GM18511 (cell line): ENCODE measurements around the gene PRKCB.
"Not testable (repeated sequence)": the region's sequence is repeated elsewhere in the genome, so short reads cannot be mapped to it uniquely, and the experiment has no call there.

Experiments used
- ATAC-seq: cut with Tn5 transposase; IDR thresholded peaks from one replicate; pipeline ENCODE4 v1.9.1; 2021; ENCODE audit warnings: mild to moderate bottlenecking, moderate library complexity; ENCODE audit not compliant: unreplicated experiment

The PRKCB gene

DNA sequence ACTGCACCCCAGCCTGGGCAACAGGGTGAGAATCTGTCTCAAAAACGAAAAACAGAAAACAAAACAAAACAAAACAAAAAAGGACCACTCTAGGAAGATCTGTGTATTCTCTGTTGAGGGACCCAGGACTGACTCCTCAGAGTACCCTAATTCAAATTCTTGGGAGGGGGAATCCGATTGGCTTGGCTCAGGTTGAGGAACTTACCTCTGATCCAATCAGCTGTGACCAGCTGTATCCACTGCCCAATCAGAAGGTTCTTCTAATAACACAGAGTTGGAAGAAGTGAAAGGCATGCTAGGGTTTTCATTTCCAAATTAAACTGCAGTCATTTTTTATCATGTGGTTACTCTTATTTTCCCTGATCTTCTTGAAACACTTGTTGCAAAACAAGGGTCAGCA, 314.5 kb downstream of the PRKCB start:
- ATAC-seq: no peak

DNA sequence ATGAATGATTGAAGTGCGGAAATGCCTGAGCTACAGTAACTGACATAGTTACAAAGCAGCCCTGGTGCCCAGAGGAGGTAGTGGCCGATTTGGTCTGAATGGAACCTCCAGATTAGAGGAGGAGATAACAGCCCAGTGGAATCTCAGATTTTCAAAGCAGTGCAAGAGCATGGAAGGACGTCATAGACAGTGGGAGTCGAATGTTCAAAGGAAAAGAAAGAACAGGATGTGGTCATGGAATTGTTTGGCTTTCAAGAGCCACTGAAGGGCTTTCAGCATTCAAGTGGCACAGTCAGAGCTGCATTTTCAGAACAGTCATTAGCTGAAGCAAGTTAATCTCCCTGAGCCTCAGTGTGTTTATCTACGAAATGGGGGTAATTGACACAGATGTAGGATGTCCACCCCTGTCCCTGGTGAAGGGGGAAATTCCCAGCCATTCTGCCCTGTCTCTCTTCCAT, 315.7 kb downstream of the PRKCB start:
- ATAC-seq: no peak

DNA sequence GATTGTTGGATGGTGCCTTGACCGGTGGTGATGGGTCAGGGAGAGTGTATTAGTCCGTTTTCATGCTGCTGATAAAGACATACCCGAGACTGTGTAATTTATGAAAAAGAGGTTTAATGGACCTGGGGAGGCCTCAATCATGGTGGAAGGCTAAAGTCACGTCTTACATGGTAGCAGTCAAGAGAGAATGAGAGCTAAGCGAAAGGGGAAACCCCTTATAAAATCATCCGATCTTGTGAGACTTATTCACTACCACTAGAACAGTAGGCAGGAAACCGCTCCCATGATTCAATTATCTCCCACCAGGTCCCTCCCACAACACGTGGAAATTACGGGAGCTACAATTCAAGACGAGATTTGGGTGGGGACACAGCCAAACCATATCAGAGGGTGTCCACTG, 316.3 kb downstream of the PRKCB start:
- ATAC-seq: not testable (repeated sequence)

DNA sequence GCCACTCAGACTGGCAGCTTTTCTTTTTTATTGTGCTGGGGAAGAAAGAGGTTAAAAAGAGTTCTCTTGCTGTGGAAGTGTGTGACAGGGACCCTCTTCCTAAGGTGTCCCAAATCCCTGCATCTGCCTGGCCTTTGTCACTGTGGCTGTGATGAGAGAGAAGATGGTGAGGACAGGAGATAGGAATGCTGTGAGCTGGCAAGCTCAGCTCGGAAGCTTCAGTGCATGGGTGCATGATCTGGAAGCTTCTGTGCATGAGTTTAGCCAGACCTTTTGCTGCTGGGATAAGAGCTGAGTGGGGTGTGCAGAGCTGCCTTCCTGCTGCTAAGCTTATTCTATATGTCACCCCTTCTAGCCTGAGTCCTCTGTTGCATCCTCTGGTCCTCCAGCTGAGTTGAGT, 317.0 kb downstream of the PRKCB start:
- ATAC-seq: no peak

DNA sequence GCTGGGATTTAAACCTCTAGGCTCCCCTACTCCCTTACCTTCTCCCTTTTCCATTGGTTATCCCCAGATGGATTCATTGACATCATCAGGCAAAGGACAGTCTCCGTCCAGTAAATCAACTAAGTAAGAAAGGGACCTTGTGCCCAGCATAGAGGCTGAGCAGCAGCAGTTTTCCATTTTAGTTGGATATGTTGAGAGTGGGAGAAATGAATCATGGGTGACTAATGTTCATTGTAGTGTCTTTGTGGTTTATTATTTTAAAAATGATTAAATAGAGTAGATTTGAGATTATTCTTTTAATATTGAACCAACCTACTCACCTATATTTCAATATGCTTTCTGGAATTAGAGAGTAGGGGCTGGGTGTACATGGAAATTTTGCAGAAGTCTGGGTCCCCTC, 321.0 kb downstream of the PRKCB start:
- ATAC-seq: no peak

DNA sequence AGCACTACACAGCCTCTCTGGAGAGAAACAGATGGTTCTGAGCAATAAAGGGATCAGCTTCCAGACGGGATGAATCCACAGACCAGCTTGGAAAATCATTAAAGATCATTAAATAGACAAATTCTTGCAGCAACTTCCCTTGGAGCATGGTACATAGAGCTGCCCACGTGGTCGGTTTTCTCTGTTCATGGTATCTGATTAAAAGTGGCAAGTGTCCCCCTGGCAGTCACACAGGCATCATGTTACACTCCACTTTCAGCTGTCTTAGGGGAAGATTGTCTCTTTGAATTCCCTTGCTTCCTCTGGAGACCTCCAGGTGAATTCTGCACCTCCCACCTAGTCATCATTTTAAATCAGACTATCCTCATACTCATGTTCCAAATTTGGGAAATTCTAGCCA, 328.2 kb downstream of the PRKCB start:
- no peak for ATAC-seq

DNA sequence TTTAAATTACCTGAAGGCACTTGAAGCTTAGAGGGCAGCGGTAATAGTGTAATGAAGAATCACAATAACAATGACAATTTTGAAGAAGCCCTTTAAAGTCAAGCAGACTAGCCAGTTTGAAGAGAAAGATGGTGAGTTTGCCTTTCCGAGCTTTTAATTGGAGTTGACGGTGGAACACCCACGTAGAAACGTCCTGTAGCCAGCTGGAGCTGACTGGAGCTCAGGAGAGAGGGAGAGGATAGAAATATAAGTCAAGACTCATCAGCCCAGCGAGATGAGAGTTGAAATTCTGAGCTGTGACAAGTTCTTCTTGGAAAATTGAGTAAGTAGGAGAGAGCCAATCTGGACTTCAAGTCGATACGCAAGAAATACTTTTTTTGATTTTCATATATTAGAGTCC, 328.6 kb downstream of the PRKCB start:
- ATAC-seq: no peak

DNA sequence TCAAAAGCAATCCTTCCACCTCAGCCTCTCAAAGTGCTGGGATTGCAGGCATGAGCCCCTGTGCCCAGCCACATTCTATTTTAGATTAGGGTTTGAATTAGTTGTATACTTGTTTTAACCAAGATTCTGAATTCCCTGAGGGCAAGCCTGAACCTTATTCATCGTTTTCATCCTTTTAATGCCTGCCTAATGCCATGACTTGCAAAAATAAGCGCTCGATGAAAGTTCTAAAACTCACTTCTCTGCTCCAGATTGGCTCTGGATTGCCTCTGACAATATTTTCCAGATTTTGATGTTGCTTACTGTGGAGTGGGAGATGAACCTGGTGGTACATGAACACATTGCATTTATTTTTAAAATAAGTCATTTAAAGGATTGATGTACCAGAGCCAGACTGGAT, 329.5 kb downstream of the PRKCB start:
- ATAC-seq: no peak

DNA sequence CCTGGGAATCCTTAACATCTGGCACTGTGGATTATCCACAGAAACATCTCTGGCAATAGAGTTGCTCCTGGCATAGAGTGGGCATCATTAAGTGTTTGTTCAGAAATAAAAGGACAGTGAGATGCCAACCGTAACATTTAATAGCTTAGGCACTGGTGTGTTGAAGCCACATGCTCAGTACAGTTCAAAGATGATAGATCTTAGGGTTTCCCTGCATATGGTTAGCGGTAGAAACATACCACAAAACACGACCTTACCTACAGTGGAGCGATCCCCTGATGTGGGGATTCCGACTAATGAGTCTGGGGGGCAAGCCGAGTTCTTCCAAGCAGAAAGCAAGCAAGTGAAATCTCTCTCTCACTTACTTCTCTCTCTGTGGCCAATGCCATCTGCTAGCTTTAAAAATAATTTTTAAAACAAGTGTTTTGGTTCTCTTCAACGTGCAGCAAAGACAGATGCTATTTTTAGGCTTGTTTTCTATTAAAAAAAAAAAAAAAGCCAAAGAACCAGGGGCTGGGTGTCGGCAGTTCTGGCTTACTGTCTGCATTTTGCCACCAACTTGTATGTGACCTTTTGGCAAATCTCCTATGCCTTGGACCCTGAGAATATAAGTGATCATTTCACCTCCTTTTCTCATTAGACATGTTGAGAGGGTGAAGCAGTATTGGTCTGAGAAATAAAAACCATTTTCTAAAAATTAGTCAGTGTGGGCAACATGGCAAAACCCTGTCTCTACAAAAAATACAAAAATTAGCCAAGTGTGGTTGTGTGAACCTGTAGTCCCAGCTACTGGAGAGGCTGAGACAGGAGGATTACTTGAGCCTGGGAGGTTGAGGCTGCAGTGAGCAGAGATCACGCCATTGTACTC, 331.1 kb downstream of the PRKCB start:
- ATAC-seq: no peak

DNA sequence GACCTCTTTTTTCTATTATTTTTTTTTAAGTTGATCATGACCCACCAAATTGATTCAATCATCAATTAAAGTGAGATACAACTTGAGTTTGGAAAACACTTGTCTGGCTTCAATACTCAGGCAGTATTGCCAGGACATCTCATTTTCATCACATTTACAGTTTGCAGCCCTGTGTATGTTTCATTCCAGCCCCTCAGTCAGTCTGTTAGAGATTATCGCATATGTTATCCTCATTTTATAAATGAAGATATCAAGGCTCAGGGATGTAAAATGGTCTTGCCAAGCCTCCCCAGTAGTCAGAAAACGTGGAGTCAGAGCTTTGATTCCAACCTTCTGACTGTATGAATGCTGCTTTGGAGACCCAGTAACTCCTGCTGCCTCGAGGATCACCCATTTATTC, 333.1 kb downstream of the PRKCB start:
- ATAC-seq: no peak

DNA sequence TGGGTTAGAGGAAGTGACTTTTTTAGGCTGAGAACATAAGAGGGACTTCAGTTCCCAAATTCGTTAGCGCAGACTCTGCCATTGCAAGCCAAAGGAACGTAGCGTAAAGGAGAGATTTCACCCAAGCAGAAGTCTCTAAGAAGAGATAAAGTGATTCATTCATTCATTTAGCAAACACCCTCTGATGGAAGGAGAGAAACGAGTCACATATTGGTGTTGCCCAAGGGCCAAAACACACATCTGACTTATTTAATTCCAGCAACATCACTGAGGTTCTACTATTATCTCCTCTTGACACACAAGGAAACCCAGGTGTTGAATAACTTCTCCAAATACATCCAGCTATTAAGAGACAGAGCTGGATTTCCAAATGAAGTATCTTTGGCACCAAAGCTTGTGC, 334.6 kb downstream of the PRKCB start:
- no peak for ATAC-seq

DNA sequence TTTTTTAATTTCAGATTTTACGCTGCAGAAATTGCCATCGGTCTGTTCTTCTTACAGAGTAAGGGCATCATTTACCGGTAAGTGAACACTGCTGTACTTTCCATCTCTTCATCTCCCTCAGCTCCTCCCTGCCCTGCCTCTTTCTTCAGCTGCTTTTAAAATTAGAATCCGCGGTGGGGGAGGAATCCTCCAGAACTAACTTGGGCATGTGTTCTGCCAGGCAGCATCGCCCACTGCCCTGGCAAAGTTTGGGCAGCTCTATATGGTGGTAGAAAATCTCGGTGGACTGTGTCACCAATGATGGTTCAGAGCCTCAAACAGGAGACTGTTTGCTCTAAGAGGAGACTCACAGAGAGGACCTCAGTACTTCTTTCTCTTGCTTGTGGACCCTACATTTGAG, 338.7 kb downstream of the PRKCB start:
- no peak for ATAC-seq

DNA sequence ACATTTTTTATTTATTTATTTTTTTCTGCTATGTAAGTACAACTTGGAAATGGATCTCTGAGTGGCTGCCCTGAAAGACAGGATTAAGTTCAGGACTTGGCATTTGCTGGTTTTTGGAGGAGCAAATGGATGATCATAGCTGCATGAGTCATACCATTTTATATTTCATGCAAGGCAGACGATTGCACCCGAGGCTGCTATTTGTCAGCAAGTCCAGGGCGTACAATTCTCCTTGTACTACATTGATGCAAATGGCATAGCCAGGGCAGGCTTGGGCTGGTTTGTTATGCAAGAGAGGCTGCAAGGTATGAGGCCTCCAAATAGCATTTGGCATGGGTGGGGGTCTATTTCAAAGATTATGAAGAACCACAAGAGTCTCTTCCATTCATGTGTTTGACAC, 339.2 kb downstream of the PRKCB start:
- ATAC-seq: no peak

DNA sequence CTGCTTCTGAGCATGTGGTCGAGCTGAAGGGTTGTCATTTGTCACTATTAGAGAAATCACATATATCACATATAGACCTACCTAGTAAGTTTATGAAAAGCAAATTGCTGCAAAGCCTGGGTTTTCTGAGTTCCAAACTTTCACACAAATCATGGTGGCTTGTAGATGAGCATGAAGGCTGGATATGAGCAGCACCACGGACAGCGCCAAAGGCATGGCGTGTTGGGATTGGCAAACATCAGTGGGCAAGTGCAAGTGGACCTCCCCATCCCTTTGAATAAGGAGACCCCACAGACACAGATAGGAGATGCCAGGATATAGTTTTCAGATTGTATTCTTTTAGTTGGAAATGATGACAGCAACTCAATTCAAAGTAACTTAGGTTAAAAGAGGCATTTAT, 342.7 kb downstream of the PRKCB start:
- ATAC-seq: no peak

DNA sequence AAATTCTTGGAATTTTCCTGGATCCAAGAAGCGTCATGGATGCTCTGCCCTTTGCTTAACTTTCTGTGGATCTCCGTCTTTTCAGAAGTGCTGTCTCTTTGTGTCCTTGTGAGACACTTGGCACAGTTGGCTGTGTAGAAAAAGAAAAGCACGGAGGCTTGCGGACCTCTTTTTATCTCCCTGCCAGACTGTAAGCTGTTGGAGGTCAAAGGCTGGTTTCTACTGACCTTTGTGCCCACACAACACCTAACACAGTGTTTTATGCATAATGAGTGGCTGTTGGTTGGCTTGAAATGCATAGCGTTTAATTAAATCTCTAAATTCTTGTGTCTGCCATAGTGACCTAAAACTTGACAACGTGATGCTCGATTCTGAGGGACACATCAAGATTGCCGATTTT, 344.7 kb downstream of the PRKCB start:
- ATAC-seq: no peak

DNA sequence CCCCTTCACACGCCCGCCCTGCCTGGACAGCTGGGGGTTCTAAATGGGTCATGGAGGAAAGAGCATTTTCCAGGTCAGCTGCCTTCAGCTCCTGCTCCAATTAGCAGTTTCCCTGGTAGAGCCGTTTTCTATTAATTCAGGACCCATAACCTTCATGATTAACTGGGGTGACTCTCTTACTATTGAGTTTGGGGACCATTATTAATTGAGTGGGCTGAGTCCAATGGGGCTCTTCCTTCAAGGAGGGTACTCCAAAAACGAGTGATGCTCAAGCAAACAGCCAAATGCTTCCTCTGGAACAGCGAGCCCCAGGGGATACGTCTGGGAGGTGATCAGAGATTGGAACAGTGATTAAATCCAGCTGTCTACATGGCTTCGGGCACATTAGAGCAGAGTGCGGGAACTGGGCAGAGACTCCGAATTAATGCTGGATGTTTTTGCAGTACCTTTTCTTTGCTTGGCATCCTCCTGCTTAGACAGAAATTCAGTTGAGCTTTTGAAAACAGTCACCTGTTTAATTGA, 352.3 kb downstream of the PRKCB start:
- ATAC-seq: no peak

DNA sequence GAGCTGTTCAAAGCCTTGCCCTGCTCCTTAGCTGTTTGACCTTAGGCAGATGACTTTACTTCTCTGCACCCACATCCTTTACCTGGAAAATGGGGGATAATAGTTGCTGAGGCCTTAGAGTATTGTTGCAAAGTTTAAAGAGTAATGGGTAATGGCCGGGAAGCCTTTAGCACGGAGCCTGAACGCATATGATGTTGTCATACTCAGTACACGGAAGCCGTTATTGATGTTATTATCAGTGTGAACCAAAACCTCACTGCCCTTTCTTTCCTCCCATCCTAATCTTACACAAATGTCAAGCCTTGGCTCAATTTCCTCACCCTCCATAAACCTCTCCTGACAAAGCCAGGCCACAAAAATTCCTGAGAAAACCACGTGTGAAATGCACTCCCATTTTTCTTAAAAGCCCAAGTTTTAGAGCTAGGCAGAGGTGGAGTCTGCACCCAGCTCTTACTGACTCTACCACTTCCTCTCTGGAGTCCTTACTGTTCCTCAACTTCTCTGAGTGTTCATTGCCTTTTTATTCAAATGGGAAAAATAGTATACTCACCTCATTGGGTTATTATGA, 353.1 kb downstream of the PRKCB start:
- ATAC-seq: no peak

DNA sequence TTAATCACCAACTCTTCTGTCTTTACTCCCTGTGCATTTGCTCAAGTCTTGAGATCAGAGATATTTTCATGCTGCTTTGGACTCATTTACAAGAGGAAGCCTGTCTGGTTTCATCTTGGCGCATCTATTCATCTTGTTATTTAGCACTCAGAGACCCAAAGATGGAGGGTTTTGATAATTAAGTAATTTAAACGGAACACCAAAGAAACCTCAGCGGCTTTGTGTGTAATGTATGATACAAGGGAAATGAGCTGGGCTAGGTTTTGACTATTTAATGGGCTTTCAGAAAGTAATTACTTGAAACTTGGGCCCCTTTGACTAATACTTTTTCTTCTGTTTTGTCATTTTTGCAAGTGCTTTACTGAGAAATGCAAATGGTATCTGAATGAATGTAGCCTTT, 354.2 kb downstream of the PRKCB start:
- ATAC-seq: no peak

DNA sequence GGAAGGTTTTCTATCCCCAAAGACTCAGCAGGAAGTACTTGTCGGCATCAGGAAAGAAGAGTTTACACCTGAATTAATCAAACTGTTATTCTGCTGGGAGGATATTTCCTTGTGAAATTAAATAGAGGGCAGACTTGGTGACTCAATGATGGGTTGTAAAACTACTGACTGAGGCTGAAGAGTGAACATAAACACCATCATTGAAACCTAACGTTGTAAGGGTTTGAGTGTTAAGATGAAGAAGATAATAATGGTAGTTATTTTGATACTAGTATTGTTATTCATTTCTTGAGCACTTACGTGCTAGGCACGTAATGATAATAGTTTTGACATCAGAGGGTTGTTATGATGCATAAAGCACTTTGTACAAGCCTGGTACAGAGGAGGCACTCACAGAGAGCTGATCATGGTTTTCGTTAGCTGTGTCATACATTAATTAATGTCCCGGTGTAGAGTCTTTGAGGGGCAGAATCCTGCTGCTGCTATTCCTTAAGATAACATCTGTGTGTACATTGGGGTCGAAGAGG, 356.2 kb downstream of the PRKCB start:
- no peak for ATAC-seq

DNA sequence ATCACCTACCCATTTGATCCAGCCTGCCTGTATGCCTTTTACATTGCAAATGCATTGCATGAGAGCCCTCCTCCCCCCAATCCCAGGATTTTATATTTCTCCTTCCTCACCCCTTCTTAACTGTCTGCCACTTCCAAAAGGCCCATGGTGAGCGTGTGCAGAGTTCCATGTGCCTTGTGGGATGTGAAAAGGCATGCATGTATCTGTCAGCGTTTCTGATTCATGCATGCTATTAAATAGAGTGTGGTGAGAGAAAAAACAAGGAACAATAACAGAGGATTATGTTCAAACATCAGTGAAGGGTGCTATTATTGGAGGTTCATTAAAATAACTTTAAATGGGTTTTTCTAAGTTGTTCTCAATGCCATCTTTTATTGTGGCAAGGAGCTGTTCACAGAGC, 359.4 kb downstream of the PRKCB start:
- ATAC-seq: no peak

DNA sequence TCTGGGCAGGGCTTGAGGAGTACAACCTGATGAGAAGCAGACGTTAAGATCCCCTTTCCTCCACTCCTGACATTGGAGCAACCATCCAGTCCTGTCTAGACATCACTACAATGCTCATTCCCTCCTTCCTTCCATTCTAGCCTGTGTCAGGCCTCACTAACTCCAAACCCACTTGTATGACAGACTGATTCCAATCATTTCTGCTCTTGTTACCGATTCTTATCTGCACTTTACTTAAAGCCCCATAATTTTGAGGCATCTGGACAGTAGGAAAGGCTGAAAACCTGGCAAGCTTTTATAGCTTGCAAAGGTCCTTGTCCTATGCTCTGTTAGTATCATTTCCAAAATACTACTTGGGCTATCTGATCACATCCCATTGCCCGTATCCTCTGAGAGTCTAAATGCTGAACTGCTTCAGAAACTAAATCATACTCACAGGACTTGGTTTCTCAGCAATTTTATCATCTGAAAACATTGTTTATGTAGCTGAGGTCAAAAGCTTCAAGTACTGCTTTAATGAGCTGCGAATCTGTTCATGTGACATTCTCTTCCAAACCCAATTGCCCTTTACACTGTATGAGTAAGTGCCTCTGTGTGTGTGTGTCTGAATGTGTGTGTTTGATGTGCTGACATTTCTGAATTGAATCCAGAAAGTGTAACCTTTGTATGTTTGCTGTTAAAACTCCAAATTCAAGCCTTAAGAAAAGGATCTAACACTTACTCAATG, 363.2 kb downstream of the PRKCB start:
- ATAC-seq: no peak

DNA sequence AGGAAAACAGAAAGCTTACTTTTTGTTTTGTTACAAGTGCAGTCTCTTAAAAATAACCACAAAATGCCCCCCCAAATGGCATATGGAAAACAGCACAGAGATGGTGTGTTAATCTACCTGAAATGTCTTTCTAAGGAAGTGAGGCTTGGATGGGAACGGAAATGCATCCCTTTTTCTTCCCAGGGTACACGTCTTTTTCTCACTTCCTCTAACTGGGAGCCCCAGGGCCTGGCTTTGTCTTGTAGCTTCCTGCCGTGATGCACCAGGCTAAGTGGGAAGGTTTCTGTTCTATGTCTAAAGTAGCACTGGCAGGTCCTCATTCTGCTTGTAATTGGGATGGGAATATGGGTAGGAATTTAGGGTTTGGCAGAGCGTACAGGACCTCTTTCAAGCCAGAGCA, 367.9 kb downstream of the PRKCB start:
- no peak for ATAC-seq
